Amygdala (tissue), 56 donors: ENCODE results near the gene MYH9.

Experiments
- DNase-seq, 56 donors: peaks; one replicate each; lab custom pipeline; 2025; lab: John Stamatoyannopoulos, UW

Gene MYH9

DNA sequence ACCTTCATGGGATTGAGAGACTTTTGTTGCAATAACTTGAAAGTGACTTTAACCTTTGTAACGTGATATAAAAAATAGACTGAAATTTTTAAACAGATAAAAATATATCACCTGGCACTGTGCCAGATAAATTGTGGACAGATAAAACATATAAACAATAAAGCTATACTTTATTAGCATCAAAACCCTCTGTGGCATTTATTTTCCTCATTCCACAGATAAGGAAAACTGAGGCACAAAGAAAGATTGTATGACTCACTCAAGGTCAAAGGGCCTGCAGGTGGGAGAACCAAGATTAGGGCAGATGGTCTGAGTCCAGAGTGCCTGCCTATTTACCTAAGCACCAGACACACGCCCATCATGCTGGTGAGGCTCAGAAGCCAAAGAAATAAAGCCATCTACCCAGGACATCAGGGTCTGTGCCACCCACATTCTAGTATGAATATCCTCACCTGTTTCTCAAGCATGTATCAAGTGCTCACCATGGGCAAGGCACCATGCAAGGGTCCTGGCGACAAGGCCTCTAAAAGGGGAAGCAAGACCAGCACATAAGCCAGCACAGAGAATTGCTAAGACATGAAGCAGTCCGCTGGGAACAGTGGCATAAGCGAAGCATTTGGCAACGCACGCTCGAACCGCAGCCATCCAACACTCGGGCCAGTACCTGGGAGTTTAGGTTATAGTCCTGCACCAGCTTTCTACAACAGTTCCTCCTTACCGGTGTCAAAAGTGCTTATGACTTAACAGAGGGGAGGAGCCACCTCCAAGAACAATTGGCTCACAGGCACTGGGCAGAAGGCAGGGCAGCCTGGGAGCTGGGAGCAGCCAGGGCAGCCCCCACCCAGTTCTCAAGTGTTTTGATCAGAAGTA is 17.6 kb downstream of the MYH9 start:
- DNase-seq: peak in 4 of 56 donors; percentile 18 to 32 (median 25)

DNA sequence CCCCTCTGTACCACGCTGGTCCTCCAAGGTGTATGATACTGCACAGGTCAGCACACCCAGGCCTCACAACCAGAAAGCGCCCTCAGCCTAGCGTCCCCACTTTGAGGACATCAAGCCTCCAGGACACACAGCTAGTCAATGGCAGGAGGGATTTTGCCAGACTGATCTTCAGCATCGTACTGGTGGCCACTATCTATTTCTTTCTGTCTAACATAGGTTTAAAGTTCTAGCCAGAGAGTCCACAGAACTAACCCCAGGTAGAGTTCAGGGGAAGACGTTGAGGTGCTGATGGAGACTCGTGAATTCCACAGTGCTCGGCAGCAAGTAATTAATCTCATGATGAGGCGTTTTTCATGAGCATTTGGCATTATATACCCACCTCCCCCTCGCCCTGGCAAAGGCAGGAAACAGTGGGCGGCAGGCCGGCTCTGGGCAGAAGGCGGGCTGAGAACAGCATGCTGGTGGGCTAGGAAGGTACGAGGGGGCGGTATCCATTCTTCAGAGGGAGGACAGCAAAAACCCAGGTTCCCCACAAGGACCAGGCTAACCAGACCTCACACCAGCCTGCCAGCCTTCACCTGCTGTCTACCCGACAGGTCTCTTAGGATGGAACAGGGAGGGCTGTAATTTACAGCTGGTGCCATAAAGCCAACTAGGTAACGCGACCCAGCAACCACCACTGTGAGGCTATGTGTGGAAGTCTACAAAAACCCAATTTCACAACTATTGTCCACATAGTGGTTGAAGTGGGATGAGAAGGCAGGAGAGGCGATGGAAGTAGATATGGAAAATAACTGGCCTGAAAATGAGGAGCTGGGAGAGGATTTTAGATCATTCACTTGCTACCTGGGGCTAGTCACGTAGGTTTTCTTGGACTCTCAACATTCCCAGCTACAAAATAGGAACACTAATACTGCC is 18.5 kb downstream of the MYH9 start:
- DNase-seq: peak in 12 of 56 donors; percentile 11 to 47 (median 30)

DNA sequence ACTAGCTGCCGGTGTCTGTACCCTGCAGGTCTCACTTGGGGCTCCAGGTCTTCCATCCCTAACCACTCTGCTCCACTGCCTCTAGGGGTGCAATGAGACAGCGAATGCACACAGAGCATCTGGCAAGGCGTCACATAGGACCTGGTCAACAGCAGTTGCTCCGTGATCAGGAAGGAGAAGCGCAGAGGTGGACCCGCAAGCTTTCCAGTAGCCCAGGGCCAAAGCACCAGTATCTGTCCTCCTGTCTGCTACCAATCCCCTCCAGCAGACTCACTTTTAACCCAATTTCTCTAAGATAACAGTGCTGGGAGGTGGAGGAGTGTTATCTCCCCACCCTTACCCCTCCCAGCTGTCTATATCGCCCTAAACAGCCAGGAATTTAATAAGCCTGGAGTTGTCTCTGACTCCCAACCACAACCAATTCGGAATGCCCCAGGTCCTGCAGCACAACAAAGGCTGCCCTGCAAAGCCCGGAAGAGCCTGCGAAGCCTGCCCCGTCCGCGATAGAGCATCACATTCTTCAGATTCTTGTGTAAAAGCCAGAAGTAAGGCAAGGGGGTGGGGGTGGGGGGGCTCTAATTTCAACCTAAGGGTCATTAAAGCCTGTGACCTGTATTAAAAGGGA is 19.3 kb downstream of the MYH9 start:
- DNase-seq: no peak

DNA sequence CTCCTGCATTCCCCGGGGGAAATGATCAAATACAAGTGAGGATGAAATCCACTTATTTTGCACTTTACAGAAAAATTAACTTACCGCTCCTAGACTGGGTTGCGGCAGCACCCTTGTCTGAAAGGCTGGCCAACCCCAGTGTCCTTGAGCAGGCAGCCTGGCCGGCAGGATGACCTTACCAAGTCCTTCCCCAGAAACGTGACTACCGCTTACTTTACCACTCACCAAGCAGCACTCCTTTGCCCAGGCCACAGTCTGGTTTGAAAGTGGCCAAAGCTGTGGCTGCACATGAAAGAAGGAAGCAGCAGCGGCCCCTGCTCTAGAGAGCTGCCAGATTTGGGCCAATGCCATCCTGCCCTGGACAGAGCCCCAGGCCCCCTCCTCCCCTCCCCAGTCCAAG is 20.3 kb downstream of the MYH9 start:
- DNase-seq: no peak

DNA sequence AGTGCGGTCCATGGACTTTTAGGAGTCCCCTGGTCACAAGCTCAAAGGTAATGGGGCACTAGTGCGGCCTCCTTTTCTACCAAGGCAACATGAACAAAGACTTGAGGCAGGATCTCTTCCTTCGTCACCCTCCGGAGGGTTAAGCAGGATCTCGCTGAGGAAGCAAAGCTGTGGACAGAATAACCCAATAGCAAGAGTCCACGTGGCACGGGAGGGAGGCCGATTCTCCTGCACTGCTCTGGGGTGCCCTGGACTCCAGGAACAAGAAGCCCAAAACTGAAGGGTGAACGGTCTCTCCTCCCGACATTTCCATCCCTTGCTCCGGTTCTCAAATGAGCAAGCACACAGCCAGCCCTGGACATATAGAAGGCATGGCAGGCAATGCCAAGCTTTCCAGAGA is 20.7 kb downstream of the MYH9 start:
- no peak for DNase-seq

DNA sequence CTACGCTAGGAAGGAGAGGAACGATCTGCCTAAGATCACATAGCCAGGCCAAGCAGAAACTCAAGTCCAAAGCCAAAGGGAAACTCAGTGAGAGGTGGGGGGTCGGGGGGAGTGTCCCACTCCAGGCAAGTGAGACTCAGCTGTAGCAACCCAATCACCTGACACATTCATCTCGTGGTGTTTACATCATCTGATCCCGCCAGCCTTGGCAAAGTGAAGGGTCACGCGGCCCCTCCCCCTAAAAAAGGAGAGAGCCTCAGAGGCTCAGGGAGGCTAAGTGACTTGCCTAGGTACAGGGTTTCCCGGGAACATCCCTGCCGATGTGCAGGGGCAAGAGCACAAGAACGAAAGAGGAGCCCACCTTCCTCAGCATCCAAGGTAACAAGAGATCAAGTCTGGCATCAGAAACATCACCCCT is 21.5 kb downstream of the MYH9 start:
- no peak for DNase-seq

DNA sequence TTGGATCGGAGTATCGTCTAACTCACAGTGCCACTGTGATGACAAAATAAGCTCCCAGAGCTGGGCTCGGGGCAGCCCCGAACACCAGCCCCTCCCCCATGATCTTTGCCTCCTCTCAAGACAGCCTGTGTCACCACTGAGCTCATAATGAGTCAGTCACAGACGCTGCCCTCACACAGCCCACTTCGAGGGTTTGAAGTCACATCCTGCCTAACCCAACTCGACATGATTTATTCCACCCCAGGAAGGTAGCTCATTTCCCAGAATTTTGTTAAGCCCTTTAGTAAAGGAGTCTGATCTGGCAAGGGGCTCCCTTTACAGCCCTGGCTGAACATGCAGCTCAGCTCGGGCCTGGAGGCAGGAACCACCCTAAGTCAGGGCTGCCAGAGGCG is 22.8 kb downstream of the MYH9 start:
- peak in 2 of 56 donors; percentile 18 to 35 for DNase-seq

DNA sequence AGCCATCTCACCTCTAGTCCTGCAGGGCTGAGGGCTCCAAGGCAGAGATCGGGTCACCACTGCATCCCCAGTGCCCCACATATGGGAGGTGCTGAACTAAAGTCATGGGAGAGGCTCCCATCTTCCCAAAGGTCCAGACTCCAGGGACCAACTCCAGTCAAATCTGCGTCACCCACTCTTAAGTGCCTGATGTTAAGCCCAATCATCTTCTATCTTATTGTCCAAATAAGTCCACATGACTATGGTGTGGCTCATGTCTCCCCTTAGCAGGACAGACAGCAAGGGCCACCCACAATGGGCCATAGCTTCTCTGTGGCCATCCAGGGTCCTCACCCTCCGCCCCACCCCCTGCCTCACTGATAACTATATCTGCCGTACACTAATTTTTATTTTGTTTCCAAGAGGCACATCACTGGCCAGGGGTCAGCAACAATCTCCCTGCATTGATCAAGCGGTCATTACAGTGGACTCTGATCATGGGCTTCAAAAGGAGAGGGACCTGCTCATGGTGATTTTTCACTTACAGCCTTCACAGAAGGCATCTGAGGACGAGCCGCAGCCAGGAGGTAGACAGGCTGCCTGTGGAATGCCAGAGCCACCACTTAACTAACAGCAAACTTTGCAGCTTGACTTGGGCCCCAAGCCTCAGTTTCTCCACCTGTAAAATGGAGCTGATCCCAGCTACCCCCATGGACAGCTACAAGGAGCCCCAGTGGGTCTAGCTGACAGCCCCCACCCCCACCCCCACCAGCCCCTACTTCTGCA is 23.3 kb downstream of the MYH9 start:
- no peak for DNase-seq

DNA sequence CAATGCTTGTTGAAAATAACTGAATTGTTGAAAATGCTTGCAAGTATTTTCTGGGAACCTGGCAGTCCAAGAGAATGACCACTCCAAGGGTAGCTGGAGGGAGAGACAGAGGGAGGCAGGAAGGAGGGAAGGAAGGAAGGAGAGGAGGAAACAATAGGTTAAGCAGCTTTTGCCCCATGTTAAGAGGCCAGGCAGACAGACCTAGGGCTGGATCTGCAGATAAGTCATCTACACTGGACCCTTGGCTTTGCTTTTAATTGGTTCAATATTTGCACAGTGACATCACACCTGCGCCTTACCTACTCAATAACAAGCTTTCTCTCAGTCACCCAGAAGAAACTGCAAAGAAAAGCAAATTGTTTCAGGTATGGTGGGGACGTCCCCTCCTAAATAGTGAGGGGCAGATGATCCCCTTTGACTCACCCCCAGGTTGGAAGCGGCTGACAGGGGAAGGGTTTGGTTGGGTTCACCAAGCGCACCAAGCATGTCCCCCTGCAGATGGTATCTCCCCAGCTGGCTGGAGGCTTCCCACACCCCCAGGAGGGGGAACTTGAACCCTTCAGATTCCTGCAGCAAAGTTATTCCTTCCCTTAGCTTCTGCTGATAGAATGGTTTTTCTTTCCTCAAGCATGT is 24.3 kb downstream of the MYH9 start:
- no peak for DNase-seq

DNA sequence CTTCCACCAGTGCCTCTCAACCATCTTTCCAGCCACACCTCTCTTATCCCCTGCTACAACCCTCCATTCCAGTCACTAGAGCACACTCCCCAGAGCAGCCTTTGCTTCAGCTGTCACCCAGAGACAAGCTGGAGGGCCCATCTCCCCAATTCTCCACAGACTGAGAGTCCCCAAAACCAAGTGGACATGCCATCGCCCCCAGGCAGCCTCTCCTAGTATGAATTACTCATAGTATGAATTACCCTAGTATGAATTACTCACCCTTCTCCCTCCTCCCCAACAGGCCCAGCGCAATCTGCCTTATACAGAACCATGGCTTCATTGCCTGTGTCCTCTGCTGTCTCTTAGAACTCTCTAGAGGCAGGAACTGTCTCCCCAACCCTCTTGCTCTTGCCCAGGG is 24.8 kb downstream of the MYH9 start:
- DNase-seq: no peak

DNA sequence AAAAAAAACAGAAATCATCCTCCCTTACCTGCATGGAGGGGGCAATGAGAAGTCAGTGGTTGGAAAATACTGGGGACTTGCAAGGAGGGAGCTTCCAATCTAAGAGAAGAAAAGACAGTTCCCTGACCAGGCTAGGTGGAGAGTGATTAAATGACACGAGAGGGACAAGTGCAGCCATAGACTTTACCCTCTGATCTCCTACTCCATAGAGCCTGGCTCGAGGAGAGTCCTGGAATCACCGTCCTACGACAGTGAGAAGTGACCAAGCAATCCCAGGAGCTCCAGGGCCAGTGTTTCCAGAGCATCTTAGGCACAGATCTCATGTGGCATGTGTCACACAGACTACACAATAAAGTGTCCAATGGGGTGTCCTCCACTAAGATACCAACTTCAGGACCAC is 25.7 kb downstream of the MYH9 start:
- no peak for DNase-seq

DNA sequence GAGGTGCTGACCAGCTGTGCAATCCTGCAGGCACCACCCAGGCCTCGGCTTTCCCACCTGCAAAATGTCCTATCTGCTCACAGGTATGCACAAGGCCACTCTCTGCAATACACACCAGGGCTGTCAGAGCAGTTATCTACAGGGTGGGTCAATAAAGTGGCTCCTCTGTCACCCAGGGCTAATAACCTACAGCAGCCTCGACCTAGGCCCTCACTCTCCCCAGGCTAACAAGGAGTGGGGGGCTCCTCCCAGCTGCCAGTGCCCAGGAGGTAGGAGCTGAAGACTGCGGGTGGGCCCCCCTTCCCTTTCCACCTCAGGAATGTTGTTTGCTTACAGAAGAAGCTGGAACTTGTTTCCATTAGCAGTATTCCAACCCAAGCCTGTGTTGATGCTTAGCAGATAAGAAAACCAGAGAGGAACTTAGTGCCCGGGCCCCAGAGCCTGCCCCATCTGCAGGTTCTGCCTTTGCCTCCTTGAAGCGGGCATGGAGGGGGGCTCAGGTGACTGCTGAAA is 26.8 kb downstream of the MYH9 start:
- DNase-seq: no peak

DNA sequence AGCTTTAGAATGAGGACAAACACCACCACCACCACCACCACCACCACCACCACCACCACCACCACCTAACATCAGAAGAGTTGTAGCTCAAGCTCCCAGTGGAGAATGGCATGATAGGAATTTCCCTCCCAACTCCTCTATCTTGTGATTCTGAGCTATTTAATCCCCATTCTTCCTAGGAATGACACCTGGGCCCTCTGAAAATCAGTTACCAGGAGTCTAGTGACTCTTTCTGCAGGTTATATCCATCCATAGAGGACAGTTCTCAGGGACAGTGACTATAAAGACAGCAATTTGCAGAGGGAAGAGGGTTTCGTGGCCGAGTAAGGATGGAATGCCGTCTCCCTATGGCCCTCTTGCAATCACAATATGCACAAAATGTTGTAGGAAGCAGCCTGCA is 27.8 kb downstream of the MYH9 start:
- DNase-seq: no peak

DNA sequence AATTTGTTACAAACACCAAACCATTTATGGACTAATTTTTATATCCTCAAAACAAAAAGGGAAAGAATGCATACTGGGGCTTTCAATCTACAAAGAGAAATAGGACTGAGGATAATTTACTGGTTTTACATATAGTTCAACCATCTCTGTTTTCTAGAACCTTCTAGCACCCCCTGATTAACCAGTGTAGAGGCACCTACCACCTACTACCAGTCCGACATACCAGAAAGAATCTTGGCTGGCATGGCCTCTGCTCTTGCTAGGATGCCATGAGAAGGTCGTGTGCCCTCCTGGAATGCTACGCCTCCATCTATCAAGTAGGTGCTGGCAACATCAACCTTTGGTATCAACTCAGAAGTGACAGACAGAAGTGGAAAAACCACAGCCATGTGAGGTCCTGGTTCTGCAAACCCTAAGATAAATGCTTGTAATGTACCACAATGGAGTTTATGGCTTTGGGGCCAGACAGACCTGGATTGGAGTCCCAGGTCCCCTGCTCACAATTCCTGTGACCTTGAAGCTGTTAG is 28.2 kb downstream of the MYH9 start:
- DNase-seq: no peak

DNA sequence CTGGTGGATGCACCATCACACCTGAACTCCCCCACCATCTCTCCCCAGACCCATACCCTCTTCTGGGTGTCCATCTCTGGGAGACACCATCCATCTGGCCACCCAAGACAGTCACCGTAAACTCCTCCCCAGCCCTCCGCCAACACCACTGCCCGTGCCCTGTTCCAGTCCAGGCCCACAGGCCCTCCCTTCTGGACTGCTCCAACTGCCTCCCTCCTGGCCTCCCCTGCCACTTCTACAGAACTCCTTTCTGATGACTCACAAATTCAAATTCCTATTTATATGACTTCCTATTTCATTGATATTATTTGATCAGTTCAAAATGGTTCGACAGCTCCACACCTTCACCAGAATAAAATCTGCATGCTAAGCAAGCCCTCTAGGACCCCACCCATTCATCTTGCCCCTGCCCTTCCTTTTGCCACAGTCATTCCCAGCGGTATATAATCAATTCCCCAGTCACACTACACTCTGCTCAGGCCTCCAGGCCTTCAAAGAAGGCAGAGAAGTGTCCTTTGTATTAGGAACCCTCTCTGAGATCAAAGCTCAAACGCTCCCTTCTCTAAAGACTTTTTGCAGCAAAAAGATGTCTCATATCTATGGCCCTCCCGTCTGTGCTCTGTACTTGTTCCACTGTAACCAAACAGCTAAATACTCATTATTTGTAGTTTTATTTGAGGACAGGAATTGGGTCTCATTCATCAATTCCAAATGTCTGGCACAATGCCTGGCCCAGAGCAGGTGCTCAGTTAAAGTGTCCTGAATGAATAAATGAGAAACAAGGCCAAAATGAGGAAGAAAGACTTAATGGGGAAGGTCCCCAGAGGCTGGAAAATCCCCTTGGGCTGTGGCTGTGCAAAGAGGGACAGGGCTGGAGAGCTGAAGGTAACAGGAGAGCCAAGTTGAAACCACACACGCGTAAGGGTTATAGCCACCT is 29.0 kb downstream of the MYH9 start:
- no peak for DNase-seq

DNA sequence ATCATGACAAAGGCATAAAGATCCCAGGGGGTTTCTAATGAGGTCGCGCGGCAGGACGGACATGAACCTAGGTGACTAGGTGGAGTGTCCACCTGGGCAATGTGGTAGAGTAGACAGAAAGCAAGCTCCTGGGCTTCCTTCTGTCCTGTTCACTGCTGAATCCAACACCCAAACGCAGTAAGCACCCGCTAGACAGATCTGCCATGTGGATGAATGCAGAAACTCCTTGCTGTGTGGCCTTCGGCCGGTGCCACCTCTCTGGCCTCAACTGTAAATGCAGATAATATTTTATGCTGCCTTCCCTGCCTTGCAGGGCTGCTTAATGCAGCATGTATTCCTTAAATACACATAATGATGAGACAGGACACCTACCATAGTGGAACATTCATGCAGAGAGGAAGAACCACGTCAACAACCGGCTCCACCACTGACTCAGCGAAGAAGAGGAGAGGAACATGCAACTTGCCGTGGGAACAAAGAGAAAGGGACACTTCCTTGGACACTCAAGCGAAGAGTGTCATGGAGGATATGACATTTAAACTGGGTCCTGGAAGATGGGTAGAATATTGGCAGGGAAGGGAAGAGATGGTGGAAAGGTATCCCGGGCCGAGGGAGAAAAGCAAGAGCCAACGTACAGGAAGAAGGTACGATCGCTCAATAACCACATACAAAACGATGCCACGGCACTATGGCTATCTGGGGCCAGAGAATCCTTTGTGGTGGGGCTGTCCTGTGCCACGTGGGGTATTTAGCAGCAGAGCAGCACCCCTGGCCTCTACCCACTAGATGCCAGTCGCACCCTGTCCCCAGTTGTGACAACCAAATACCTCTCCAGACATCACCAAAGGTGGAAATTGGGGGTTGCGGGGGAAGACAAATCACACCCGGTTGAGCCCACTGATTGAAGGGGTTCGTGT is 30.8 kb downstream of the MYH9 start:
- DNase-seq: peak in 1 of 56 donors; percentile 19

DNA sequence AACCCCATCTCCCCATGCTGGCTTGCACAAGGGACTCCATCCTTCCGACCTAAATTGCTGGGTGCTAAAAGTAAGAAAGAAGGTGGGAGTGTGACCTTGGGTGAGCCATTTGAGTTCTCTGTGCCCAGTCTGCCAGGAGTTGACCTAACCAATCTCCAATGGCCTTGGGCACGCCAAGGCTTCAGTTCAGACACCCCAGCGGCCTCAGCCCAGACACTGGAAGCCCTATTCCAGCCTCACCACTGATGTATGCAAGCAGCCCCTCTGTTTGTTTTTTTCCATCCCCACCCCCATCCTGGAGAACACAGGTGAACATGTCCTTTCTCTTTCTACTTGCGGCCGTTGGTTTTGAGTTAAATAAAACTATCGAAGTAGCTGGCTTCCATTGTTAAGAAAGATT is 31.9 kb downstream of the MYH9 start:
- no peak for DNase-seq
